Mucosa of rectum (tissue), 2 donors: ENCODE results near the gene NUP50.

Experiments used
- H3K27ac ChIP-seq, 2 donors: one replicate each; pipeline ENCODE4 v1.7.0; 2013; ENCODE audit warnings: inconsistent platforms in 2 of 2, low read depth in 2 of 2, low read length in 2 of 2
- H3K27me3 ChIP-seq, 2 donors: one replicate each; pipeline ENCODE4 v1.7.0; 2013; ENCODE audit warnings: low read length in 2 of 2; ENCODE audit not compliant: control insufficient read depth in 2 of 2, insufficient read depth in 2 of 2
- H3K36me3 ChIP-seq, 2 donors: one replicate each; pipeline ENCODE4 v1.7.0; 2013; ENCODE audit warnings: low read length in 2 of 2; ENCODE audit not compliant: control insufficient read depth in 2 of 2, insufficient read depth in 2 of 2
- H3K4me1 ChIP-seq, 2 donors: one replicate each; pipeline ENCODE4 v1.7.0; 2013; ENCODE audit warnings: low read length in 2 of 2, mild to moderate bottlenecking in 1 of 2; ENCODE audit not compliant: control insufficient read depth in 2 of 2, insufficient read depth in 2 of 2
- H3K4me3 ChIP-seq, 2 donors: one replicate each; pipeline ENCODE4 v1.7.0; 2013; ENCODE audit warnings: low read length in 2 of 2
- H3K9ac ChIP-seq, 2 donors: one replicate each; pipeline ENCODE4 v1.7.0; 2013; ENCODE audit warnings: low read length in 2 of 2, low read depth in 1 of 2, mild to moderate bottlenecking in 1 of 2
- H3K9me3 ChIP-seq, 2 donors: one replicate each; pipeline ENCODE4 v1.7.0; 2013; ENCODE audit warnings: low read length in 2 of 2; ENCODE audit not compliant: control insufficient read depth in 2 of 2
- donor health status: healthy.
- donor health status: Normal muscosa, but diverticular disease.

The NUP50 gene

DNA sequence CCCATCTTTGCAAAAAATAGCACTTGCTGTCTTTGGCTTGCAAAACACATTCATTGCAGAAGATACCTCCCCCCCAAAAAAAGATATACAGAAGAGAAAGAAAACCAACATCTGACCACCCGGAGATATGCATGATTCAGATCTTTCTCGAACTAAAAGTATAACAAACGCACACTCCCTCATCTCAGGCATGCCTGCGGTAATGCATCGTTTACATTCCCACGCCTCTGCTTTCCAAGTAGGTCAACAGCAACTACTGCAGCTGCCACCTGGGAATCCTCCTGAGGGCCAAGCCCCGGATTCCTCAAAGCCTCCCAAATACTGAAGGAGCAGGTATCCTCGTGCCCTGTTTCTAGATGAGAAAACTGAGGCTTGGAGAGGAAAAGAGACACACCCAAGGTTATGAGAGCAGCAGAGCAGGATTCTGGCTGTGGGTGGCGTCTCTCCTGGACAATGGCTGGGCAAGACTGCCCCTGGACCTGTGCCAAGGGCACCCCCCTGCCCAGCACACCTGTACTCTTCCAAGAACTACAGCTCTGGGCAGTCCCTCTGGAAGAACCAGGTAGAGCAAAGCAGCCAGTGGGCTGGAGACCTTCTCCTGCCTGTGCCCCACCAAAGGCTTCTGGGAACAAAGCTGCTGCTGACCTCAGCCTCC, 38.1 kb downstream of the NUP50 start:
- Histone ChIP-seq H3K27ac (no peak overlapping the region), H3K4me1 (peaks cover 3 to 5% of the 10 kb centered on the region in 2 donors), H3K36me3 (peaks cover 20 to 46% of the 10 kb centered on the region in 2 donors), H3K9ac (no peak overlapping the region), H3K9me3 (no peaks in the 10 kb centered on the region), H3K4me3 (no peak overlapping the region), H3K27me3 (no peaks in the 10 kb centered on the region)

DNA sequence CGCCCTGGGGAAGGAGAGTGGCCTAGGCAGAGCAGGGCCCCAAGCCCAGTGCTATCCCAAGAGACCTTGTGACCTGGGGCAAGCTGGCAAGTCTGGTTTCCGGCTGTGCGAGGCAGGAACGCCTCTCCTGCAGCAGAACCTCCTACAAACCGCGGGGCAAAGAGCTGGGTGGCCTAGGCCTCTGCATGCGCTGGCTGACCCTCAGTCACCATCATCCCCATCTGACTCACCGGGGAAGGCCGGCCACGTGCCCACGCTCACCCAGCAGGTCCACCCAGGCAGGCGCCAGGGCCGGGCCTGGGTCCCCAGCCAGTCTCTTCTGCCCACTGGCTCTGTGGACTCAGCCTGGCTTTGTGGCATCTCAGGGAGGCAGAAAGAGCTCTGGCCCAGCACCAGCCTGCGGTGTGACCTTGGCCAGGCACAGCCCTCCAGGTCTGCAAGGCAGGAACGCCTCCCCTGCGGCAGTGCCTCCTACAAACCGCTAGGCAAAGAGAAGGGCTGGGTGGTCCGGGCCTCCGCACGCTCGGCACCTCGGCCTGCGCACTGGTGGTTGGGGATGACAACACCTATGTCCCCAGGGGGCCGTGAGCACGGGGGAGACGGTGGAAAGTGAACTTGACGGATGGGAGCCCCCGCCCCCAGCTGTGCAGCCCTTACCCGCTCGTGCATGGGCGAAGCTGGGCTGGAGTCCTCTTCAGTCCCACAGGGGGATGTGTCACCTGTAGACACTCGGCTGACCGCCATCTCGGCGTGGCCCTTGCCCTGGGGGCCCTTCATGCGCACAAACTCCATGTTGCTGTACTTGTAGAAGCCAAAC, 38.8 kb downstream of the NUP50 start:
- Histone ChIP-seq H3K9ac (no peak overlapping the region), H3K27ac (no peak overlapping the region), H3K27me3 (no peaks in the 10 kb centered on the region), H3K4me3 (no peak overlapping the region), H3K36me3 (peaks cover 20 to 40% of the 10 kb centered on the region in 2 donors), H3K9me3 (no peaks in the 10 kb centered on the region), H3K4me1 (peaks cover 3 to 5% of the 10 kb centered on the region in 2 donors)

DNA sequence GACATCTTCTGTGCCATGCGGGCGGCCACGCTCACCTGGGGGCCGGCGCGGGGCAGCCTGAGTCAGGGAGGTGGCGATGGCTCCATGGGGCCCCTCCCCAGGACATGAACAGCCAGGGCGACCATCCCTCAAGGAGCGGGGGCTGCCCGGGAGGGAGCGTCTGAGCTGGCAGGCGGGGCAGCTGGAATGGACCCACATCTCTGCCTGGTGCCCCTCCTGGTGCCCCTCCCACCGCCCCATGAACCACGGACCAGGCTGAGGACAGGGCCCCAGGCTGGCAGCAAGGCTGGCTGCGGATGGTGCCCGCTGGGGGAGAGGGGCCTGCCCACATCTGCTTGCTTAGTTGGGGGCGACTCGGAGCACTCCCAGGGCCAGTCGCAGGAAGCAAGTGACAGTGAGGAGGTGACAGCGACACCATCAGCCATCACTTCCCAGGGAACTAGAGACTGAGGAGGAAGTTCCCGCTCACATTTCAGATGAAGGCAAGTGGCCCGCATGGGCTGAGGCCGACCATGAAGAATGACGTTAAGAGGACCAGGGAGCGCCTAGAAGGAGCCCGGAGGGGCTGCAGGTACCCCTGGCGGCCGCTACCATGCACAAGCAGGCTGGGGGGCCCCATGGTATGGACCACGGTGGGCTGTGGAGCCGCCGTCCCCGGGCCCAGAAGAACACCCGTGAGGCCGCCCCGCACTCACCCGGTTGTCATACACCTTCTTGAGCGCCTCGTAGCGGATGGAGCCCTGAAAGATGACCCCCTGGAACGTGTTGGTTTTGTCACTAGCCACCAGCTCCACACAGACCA, 39.6 kb downstream of the NUP50 start:
- Histone ChIP-seq H3K27me3 (no peaks in the 10 kb centered on the region), H3K4me1 (peaks cover 3 to 5% of the 10 kb centered on the region in 2 donors), H3K27ac (no peak overlapping the region), H3K4me3 (no peak overlapping the region), H3K9me3 (no peaks in the 10 kb centered on the region), H3K9ac (no peak overlapping the region), H3K36me3 (peaks cover 12 to 37% of the 10 kb centered on the region in 2 donors)

DNA sequence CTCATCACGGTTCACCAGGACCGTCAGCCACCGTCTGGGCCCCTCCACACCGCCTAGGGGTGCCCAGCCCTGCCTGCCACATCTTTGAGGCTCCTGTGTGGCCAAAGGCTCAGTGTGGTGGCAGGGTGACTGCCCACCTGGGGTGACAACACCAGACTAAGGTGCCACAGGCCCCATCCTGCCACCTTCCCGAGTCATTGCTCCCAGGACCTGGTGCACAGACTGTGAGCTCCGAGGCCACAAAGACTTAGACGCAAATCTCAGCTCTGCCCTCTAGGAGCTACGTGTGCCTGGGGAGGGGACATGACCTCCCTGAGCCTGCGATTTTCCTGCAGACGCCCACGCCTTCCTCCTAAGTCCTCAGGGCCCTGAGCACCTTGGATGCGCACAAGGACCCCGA, 40.5 kb downstream of the NUP50 start:
- Histone ChIP-seq H3K4me3 (no peak overlapping the region), H3K27me3 (no peaks in the 10 kb centered on the region), H3K36me3 (peaks cover 8 to 31% of the 10 kb centered on the region in 2 donors), H3K4me1 (peaks cover 3 to 5% of the 10 kb centered on the region in 2 donors), H3K9me3 (no peaks in the 10 kb centered on the region), H3K9ac (no peak overlapping the region), H3K27ac (no peak overlapping the region)

DNA sequence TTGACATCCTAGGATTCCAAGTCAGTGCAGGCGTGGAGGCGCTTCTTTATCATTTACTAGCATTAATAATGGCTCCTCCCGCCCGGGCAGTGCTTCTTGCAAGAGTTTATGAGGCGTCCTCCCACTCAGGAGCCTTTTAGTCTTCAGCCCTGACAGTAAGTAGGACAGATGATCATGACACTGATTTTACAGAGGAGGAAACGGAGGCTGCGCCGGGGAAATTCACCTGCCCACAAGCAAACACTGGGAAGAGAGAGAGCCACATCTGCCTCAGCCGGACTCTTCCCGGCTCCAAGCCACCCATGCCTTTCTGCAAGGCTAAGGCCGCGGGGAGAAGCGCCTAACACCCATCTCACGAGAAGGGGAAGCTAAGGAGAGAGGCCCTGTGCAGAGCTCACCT, 41.1 kb downstream of the NUP50 start:
- Histone ChIP-seq H3K9me3 (no peaks in the 10 kb centered on the region), H3K36me3 (peaks cover 3 to 25% of the 10 kb centered on the region in 2 donors), H3K27me3 (no peaks in the 10 kb centered on the region), H3K9ac (no peak overlapping the region), H3K4me1 (peaks cover 3 to 5% of the 10 kb centered on the region in 2 donors), H3K4me3 (no peak overlapping the region), H3K27ac (no peak overlapping the region)

DNA sequence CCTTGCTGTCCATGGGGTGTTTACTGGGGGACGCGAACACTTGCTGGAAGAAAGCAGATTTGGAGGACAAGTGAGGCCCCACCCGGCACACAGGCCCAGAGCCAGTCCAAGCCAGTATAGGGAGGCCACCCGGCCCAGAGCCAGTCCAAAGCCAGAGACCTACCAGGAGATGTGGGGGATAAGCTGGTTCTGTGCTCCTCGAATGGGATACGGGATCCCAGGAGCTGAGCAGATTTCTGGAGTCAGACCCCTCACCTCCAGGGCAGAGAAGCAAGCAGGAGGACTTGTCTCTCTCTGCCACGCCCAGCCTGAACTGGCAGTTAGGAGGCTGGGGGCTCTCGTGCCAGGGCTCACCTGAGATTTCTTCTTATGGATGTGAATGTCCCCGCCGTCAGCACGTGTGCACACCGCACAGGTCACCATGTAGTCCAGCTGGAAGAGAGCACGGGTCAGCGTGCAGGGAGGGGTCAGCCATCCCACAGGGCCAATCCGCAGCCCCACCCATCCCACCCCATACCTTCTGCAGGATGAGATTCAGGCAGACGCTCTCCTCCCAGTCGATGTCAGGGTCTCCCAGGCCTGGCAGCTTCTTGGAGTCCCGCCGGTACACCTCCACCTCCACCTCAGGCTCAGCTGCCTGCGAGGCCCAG, 41.7 kb downstream of the NUP50 start:
- H3K27ac ChIP-seq: no peak overlapping the region
- H3K4me1 ChIP-seq: peaks cover 3 to 5% of the 10 kb centered on the region in 2 donors
- no peak overlapping the region for H3K9ac ChIP-seq
- H3K36me3 ChIP-seq: peaks cover 3 to 23% of the 10 kb centered on the region in 2 donors
- H3K27me3 ChIP-seq: no peaks in the 10 kb centered on the region
- no peaks in the 10 kb centered on the region for H3K9me3 ChIP-seq
- H3K4me3 ChIP-seq: no peak overlapping the region

DNA sequence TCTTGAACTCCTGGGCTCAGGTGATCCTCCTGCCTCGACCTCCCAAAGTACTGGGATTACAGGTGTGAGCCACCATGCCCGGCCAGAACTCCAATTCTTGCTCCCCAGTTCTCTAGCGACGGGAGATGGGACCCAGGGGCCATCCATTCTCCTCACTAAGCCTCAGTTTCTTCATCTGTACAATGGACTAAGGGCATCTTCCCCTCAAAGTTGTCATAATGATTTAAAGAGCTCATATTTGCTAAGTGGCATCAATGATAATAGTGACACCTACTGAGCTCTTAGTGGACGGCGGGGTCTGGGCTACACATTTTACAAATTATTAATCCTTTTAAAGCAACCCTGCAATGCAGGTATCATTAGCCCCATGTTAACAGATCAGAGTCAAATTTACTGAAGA, 42.5 kb downstream of the NUP50 start:
- H3K36me3 ChIP-seq: peaks cover 3 to 20% of the 10 kb centered on the region in 2 donors
- H3K4me3 ChIP-seq: no peak overlapping the region
- no peaks in the 10 kb centered on the region for H3K9me3 ChIP-seq
- H3K27me3 ChIP-seq: no peaks in the 10 kb centered on the region
- no peak overlapping the region for H3K9ac ChIP-seq
- H3K27ac ChIP-seq: no peak overlapping the region
- peaks cover 3 to 8% of the 10 kb centered on the region in 2 donors for H3K4me1 ChIP-seq

DNA sequence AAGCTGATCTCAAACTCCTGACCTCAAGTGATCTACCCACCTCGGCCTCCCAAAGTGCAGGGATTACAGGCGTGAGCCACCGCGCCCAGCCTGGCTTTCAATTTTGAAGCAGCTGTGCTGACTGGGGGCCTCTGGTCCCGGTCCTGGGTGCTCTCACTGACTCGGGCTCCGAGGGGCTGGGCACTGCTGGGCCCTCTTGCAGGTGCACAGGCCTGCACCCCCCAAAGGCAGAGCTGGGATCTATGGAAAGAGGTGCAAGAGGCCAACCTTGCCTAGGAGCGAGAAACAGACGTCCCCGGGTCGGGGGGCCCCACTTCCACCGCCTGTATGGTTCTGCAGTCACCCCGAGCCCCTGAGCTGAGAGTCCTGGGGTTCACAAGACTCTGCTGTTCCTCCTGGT, 43.8 kb downstream of the NUP50 start:
- H3K9ac ChIP-seq: no peak overlapping the region
- H3K27ac ChIP-seq: no peak overlapping the region
- no peaks in the 10 kb centered on the region for H3K9me3 ChIP-seq

DNA sequence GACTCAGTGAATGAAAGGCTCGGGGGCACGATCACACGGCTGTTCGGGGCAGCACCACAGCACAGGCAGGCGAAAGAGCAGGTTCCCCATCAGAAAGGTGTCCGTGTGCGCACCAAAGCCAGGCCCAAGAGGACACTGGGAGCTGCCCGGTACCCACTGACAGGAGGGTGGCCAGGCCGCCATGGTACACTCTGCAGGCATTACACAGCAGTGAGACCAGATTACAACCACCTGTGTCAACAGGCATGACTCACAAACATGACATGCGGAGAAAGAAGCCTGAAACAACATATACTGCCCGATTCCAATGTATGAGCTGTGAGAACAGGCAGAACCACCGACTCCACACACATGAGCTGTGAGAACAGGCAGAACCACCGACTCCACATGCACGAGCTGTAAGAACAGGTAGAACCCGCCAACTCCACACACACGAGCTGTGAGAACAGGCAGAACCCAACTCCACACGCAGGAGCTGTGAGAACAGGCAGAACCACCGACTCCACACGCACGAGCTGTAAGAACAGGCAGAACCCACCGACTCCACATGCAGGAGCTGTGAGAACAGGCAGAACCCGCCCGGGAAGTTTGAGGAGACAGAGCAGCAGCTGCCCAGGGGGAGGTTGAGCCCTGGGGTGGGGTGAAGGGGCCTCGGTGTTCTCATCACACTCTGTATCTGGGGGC, 44.4 kb downstream of the NUP50 start:
- Histone ChIP-seq H3K4me1 (peaks cover 0 to 7% of the 10 kb centered on the region in 2 donors), H3K9ac (no peak overlapping the region), H3K36me3 (peaks cover 3 to 15% of the 10 kb centered on the region in 2 donors), H3K27me3 (no peaks in the 10 kb centered on the region), H3K27ac (no peak overlapping the region), H3K9me3 (no peaks in the 10 kb centered on the region), H3K4me3 (no peak overlapping the region)

More for the DNA sequence above, 43.8 kb downstream of the NUP50 start:
- no peaks in the 10 kb centered on the region for H3K27me3 ChIP-seq
- H3K36me3 ChIP-seq: peaks cover 3 to 16% of the 10 kb centered on the region in 2 donors
- no peak overlapping the region for H3K4me3 ChIP-seq
- peaks cover 0 to 3% of the 10 kb centered on the region in 2 donors for H3K4me1 ChIP-seq
